COLO668 (cell line): ENCODE measurements around the gene SLC6A15.

Experiments
- DNase-seq: peaks from one replicate; lab custom pipeline; 2025; ENCODE audit not compliant: unreplicated experiment; lab: John Stamatoyannopoulos, UW

The SLC6A15 gene

GRCh38 chr12:84875241-84875640 is 37.4 kb downstream of the SLC6A15 start:
- no peak for DNase-seq

- DNase-seq = no peak
Measured at GRCh38 chr12:84874825-84875139, 37.8 kb downstream of the SLC6A15 start.

- no peak for DNase-seq
Measured at GRCh38 chr12:84874125-84874824, 38.3 kb downstream of the SLC6A15 start.

- DNase-seq = no peak
Measured at GRCh38 chr12:84862186-84862585, 50.4 kb downstream of the SLC6A15 start.

GRCh38 chr12:84860718-84861117 is 51.9 kb downstream of the SLC6A15 start:
- DNase-seq = no peak

GRCh38 chr12:84858796-84859195 is 53.8 kb downstream of the SLC6A15 start:
- DNase-seq = no peak

GRCh38 chr12:84857525-84858208 is 54.9 kb downstream of the SLC6A15 start:
- DNase-seq = no peak

- no peak for DNase-seq
Measured at GRCh38 chr12:84856156-84856900, 56.3 kb downstream of the SLC6A15 start.

- DNase-seq = no peak
Measured at GRCh38 chr12:84843593-84844144, 68.9 kb downstream of the SLC6A15 start.

- peak; percentile 14 for DNase-seq
Measured at GRCh38 chr12:84842406-84843013, 70.1 kb downstream of the SLC6A15 start.

GRCh38 chr12:84841591-84841990 is 71.0 kb downstream of the SLC6A15 start:
- no peak for DNase-seq

GRCh38 chr12:84840356-84840755 is 72.2 kb downstream of the SLC6A15 start:
- no peak for DNase-seq

- DNase-seq = no peak
Measured at GRCh38 chr12:84826925-84827324, 85.7 kb downstream of the SLC6A15 start.

- DNase-seq = no peak
Measured at GRCh38 chr12:84825149-84825548, 87.5 kb downstream of the SLC6A15 start.

- DNase-seq = no peak
Measured at GRCh38 chr12:84822525-84822924, 90.1 kb downstream of the SLC6A15 start.

GRCh38 chr12:84816916-84817695 is 95.5 kb downstream of the SLC6A15 start:
- DNase-seq = no peak

GRCh38 chr12:84814664-84815245 is 97.8 kb downstream of the SLC6A15 start:
- no peak for DNase-seq

- no peak for DNase-seq
Measured at GRCh38 chr12:84813780-84814663, 98.6 kb downstream of the SLC6A15 start.

GRCh38 chr12:84811291-84811690 is 101.3 kb downstream of the SLC6A15 start:
- no peak for DNase-seq
